AG10803 (cell line): ENCODE data around the gene TLCD2.
"Not testable (repeated sequence)": the region's sequence is repeated elsewhere in the genome, so short reads cannot be mapped to it uniquely, and the experiment has no call there.

Source experiments
- DNase-seq: peaks from one replicate; pipeline ENCODE4 v3.0.0; 2010; ENCODE audit warnings: low read depth
- H3K4me3 ChIP-seq: 2 replicates; pipeline ENCODE4 v1.5.1; 2011; ENCODE audit warnings: mild to moderate bottlenecking, low read length, control low read depth
- TF ChIP-seq, protein P1 (sequence below): conservative IDR thresholded peaks from 2 replicates; pipeline ENCODE4 v1.5.1; 2011; ENCODE audit warnings: mild to moderate bottlenecking, low read length, control low read depth, inconsistent platforms

TLCD2 gene

DNA sequence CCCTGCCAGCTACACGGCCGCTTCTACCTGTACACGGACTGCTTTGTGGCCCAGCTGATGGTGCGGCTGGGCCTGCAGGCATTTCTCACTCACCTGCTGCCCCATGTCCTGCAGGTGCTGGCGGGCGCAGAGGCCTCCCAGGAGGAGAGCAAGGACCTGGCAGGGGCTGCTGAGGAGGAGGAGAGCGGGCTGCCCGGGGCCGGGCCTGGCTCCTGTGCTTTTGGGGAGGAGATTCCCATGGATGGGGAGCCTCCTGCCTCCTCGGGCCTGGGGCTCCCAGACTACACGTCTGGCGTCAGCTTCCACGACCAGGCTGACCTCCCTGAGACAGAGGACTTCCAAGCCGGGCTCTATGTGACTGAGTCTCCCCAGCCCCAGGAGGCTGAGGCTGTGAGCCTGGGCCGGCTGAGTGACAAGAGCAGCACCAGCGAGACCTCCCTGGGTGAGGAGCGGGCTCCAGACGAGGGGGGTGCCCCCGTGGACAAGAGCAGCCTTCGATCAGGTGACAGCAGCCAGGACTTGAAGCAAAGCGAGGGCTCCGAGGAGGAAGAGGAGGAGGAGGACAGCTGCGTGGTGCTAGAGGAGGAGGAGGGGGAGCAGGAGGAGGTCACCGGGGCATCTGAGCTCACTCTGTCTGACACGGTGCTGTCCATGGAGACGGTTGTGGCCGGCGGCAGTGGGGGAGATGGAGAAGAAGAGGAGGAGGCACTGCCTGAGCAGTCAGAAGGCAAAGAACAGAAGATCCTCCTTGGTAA, 17.9 kb upstream of the TLCD2 start:
- H3K4me3 ChIP-seq, result no peak overlapping the region
- DNase-seq, result no peak
- TF ChIP-seq, protein P1, sequence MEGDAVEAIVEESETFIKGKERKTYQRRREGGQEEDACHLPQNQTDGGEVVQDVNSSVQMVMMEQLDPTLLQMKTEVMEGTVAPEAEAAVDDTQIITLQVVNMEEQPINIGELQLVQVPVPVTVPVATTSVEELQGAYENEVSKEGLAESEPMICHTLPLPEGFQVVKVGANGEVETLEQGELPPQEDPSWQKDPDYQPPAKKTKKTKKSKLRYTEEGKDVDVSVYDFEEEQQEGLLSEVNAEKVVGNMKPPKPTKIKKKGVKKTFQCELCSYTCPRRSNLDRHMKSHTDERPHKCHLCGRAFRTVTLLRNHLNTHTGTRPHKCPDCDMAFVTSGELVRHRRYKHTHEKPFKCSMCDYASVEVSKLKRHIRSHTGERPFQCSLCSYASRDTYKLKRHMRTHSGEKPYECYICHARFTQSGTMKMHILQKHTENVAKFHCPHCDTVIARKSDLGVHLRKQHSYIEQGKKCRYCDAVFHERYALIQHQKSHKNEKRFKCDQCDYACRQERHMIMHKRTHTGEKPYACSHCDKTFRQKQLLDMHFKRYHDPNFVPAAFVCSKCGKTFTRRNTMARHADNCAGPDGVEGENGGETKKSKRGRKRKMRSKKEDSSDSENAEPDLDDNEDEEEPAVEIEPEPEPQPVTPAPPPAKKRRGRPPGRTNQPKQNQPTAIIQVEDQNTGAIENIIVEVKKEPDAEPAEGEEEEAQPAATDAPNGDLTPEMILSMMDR, result no peak

DNA sequence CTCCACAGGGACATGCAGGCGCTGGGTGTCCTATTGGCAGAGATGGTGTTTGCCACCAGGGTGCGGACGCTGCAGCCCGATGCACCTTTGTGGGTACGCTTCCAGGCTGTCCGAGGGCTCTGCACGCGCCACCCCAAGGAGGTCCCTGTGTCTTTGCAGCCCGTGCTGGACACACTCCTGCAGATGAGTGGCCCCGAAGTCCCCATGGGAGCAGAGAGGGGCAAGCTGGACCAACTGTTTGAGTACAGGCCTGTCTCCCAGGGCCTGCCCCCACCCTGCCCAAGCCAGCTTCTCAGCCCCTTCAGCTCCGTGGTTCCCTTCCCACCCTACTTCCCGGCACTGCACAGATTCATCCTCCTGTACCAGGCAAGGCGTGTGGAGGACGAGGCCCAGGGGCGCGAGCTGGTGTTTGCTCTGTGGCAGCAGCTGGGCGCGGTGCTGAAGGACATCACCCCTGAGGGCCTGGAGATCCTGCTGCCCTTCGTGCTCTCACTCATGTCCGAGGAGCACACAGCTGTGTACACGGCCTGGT, 17.1 kb upstream of the TLCD2 start:
- DNase-seq, result no peak
- H3K4me3 ChIP-seq, result no peak overlapping the region
- TF ChIP-seq, protein P1, result no peak

DNA sequence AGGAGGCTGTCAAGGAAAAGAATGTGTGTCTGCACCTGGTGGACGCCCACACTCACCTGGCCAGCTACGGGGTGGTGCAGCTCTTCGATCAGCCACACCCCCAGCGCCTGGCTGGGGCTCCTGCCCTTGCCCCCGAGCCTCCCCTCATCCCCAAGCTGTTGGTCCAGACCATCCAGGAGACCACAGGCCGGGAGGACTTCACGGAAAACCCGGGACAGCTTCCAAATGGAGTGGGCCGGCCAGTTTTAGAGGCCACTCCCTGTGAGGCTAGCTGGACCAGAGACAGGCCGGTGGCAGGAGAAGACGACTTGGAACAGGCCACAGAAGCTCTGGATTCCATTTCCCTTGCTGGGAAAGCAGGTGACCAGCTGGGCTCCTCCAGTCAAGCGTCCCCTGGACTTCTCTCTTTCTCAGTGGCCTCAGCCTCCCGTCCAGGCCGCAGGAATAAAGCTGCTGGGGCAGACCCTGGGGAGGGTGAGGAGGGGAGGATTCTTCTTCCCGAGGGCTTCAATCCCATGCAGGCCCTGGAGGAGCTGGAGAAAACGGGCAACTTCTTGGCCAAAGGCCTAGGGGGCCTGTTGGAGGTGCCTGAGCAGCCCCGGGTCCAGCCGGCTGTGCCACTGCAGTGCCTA, 16.6 kb upstream of the TLCD2 start:
- H3K4me3 ChIP-seq, result no peak overlapping the region
- TF ChIP-seq, protein P1, result no peak
- DNase-seq, result no peak

DNA sequence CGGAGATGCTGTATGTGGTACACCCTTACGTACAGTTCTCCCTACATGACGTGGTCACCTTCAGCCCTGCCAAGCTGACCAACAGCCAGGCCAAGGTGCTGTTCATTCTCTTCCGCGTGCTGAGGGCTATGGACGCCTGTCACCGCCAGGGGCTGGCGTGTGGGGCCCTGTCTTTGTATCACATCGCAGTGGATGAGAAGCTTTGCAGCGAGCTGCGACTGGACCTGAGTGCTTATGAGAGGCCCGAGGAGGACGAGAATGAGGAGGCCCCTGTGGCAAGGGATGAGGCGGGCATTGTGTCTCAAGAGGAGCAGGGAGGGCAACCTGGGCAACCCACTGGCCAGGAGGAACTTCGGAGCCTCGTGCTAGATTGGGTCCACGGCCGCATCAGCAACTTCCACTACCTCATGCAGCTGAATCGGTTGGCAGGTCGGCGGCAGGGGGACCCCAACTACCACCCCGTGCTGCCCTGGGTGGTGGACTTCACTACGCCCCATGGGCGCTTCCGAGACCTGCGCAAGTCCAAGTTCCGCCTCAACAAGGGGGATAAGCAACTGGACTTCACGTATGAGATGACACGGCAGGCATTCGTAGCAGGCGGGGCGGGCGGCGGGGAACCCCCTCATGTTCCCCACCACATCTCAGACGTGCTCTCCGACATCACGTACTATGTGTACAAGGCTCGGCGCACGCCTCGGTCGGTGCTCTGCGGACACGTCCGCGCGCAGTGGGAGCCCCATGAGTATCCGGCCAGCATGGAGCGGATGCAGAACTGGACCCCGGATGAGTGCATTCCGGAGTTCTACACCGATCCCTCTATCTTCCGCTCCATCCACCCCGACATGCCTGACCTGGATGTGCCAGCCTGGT, 15.7 kb upstream of the TLCD2 start:
- H3K4me3 ChIP-seq, result peak overlapping the region; percentile 63
- TF ChIP-seq, protein P1, result no peak
- DNase-seq, result no peak

DNA sequence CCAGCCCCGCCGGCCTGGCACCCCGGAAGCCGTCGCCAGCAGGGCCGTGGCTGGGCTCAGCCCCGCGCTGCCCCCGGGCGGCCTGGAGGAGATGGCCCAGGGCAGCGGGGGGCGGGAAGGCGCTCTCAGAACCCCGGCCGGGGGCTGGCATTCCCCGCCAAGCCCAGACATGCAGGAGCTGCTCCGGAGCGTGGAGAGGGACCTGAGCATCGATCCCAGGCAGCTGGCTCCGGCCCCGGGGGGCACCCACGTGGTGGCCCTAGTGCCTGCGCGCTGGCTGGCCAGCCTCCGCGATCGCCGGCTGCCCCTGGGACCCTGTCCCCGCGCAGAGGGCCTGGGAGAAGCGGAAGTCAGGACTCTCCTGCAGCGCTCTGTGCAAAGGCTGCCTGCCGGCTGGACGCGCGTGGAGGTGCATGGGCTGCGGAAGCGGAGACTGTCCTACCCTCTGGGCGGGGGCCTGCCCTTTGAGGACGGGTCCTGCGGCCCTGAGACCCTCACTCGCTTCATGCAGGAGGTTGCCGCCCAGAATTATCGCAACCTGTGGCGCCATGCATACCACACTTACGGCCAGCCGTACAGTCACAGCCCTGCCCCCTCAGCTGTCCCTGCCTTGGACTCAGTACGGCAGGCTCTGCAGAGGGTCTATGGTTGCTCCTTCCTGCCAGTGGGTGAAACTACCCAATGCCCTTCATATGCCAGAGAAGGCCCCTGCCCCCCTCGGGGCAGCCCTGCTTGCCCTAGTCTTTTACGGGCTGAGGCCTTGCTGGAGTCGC, 14.9 kb upstream of the TLCD2 start:
- TF ChIP-seq, protein P1, result no peak
- DNase-seq, result no peak
- H3K4me3 ChIP-seq, result peak overlapping the region; percentile 63

DNA sequence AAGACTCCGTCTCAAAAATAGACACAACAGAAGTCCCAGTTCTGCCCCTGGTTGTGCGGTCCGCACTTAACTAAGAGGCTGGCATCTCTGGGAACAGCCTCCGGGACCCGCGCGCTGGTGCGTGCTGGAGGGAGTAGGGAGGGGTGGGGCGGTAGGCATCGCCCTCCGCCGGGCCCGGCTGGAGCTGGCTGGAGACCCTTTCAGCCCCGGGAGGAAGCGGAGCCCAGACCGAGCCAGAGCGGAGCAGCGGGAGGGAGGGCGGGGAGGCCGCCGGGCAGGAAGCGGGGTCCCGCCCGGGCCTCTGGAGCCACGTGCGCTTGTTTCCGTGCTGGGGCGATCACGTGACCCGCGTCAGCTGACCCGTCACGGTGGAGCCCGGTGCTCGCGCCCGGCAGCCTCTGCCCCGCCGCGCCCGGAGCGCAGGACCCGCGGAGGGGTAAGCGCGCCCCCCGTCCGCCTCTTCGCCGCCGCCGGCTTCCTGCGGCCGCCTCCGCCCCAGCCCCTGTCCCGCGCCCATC, 14.2 kb upstream of the TLCD2 start, which contains the start of gene WDR81:
Gene WDR81, plus strand, starts transcription at position 354 of the 518 bp plus-strand sequence. CDS start 256 bp downstream, outside the sequence.
- TF ChIP-seq, protein P1, result no peak
- peak; percentile 82 for DNase-seq
- peak within 1 kb of the TSS; percentile 63 for H3K4me3 ChIP-seq

DNA sequence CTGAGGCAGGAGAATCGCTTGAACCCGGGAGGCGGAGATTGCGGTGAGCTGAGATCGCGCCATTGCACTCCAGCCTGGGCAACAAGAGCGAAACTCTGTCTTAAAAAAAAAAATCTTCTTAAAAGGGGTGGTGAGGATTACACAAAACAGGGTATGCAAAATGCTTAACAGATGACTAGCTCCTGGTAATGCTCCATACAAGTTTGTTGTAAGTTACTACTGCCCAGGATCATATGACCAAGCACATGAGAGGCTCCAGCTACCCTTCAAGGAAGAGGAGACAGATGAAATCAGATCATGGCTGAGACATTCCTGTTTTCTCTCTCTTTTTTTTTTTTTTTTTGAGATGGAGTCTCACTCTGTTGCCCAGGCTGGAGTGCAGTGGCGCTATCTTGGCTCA, 11.8 kb upstream of the TLCD2 start:
- DNase-seq, result peak; percentile 96
- H3K4me3 ChIP-seq, result not testable (repeated sequence)
